NCI-H446 treated with DMSO at 0.1 percent for 48 hours (cell line): ENCODE data around the gene VPS37B.
"Not testable (repeated sequence)": the region's sequence is repeated elsewhere in the genome, so short reads cannot be mapped to it uniquely, and the experiment has no call there.

Source experiments
- DNase-seq: peaks from one replicate; lab custom pipeline; 2025; lab: John Stamatoyannopoulos, UW

The VPS37B gene

DNA sequence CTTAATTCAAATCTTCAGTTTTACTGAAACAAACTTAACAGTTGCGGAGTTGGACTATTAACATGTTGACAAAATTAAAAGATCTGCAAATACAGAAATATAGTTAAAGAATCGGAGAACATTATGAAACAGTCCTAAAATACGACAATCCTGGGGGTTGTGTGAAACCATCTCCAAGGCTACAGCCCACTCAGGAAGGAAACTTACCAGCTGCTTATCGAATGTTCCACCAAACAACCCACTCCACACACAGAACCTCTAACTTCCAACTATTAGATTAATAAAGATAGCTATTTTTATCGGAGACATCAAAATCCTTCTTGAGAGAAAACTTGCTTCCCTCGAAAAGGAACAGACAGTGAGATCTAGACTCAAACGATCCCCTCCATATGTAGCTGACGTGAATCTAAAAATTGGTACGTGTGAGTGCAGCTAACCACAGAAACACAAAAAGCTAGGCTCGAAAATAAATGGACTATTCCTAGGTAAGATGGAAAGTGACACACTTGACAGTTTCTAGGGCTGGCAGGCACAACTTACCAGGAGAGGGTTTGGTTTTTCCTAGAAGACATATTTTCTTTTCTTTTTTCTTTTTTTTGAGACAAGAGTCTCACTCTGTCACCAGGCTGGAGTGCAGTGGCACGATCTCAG lies 12.9 kb downstream of the VPS37B start:
- DNase-seq: no peak

DNA sequence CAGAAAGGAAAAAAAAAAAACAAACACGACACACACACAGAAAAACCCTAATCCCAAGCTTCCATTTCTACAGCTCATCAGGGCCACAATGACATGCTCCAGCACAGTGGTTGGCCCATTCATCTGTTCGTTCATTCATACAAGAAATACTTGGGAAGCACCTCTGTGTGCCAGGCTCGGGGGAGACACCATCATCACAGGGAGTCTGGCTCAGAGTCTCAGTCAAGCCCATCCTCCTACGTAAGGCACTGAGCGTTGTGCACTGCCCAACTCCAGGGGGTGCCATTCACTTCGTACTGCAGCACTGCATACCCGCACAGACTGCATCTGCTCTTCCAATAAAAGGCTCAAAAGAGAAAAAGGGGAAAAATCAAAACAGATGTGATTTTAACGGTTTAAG lies 15.3 kb downstream of the VPS37B start:
- DNase-seq: peak; percentile 43

DNA sequence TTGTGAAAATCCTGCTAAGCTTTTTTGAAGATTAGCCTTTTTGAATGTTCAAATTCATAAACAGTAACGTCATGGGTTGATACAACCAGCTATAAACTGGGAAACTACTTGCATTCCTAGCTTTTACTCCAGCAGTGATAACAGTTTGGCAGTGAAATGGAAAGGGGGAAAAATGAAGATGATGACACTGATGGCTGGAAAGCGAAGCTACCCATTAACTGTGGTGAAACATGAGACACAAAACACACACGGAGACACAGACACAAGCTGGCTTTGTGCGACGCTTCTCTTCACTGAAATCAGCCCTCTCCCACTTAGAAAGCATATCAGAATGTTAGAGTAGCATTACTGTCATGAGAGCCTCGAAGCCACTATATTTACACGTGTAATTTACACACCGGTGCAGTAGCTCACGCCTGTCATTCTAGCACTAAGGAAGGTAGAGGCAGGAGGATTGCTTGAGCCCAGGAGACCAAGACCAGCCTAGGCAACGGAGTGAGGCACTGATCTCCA lies 15.7 kb downstream of the VPS37B start:
- DNase-seq: no peak

DNA sequence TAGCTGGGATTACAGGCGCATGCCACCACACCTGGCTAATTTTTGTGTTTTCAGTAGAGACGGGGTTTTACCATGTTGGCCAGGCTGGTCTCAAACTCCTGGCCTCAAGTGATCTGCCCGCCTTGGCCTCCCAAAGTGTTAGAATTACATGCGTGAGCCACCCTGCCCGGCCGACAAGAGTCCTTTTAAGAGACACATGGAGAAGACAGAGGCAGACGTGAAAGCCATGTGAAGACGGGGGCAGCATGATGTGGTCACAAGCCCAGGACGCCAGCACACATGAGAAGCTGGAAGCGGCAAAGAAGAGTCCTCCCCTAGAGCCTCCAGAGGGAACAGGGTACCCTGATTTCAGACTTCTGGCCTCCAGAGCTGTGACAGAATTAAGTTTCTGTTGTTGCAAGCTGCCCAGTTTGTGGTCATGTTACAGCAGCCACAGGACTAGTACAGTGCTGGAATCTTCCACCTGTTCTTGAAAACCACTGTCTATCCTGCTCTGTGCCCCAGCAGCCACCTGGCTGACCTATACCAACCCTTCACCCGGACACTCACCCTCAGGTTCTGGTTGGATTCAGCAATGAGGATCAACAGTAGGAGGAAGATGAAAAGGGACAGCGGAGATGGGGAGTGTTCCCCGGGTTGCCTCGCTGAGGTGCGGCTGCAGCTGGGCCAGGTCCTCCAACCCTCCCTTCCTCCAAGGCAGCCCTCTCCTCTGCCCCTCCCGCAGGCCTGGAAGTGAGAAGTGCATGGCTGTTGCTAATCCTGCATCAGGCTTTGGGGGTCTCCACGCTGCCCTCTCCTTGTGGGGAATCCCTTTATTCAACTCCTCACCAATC lies 16.9 kb downstream of the VPS37B start:
- DNase-seq: no peak

DNA sequence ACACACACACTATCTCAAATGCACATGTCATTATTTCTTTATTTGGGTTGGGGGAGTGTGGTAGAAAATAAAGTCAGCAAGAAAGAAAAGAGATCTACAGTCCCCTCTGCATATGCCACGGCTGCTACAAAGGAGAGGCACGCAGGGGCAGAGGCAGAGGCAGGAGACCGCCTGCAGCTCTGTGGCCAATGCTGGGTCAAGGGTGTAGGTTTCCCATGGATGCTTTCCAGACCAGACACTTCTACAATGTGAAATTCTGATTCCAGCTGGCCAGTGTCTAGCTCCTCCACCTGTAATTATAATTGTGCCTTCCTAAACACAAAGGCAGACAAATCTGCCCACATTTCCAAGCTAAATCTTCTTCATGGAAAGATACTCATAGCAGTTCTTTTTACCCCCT lies 19.2 kb downstream of the VPS37B start:
- DNase-seq: no peak

DNA sequence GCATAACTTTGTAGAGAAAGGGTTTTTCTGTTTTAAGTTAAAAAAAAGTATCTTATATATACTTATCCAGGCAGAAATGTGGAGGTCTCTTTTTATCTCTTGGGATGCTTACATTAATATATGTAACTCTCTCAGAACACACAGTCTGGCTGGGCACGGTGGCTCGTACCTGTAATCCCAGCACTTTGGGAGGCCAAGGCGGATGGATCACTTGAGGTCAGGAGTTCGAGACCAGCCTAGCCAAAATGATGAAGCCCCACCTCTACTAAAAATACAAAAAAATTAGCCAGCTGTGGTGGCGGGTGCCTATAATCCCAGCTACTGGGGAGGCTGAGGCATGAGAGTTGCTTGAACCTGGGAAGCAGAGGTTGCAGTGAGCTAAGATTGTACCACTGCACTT lies 19.6 kb downstream of the VPS37B start:
- DNase-seq: not testable (repeated sequence)

- DNase-seq: no peak
These were observed 20.2 kb downstream of the VPS37B start for GRCh38 chr12:122875590-122876220.

- no peak for DNase-seq
These were observed 21.8 kb downstream of the VPS37B start for GRCh38 chr12:122874081-122874480.

- DNase-seq: no peak
These were observed 22.4 kb downstream of the VPS37B start for GRCh38 chr12:122873540-122873939.

DNA sequence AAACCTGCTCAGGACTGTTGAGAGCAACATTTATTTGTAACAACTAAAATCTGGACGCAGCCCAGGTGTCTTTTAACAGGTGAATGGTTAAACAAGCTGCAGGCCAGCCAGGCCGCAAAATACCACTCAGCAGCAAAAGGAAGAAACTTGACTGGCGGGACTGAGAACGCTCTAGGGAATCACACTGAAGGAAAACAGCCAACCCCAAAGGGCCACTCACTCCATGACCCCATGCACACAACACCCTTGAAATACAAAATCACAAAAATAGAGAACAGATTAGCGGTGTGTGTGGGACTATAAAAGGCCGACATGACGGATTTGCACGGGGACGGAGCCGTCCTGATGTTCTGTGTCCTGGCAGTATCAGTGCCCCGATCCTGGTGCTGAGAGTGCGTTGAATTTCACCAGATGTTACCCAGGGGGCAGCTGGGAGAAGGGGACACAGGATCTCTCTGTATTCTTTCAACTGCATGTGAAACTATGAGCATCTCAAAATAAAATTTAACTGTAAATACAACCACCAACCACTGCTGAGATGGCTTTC lies 23.0 kb downstream of the VPS37B start:
- no peak for DNase-seq

DNA sequence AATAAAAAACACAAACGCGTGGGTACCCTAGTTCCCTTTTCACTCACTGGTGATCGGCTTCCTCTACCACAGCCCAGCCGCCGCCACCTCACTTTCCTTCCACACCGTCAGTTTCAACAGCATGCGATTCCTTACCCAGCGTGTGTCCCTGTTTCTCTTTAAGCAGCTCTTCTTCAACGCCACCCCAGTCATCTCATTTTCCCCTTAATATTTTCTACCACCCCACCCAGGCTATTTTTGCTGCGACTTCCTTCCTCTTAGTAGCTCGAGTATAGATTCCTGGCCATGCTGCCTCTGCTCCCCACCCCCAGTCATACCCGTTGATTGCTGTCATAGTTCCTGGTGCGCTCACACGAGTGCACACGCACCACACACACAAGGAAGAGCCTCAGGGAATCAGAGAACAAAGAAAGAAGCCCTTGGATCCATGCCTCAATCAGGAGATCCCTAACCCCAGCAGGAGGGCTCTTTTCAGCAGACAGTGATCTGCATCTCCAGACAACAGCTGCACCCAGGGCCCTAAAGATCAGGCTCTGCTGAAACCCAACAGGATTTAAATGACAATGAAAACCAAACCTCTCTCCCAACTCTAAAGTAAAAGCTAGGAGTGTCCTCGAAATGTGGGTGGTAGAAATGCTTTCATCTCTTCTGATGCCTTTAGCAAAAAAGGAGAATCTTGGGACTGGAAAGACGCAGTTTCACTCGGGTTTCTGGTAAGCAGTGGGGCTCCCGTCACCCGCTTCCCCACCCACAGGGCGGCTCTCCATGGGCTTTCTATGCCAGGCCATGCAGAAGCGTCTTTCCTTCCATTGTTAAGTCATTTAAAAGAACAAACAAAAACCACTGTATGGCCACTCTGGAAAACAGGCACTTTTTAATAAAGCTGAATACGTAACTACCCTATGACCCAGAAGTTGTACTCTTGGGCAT lies 23.8 kb downstream of the VPS37B start:
- DNase-seq: peak; percentile 18

DNA sequence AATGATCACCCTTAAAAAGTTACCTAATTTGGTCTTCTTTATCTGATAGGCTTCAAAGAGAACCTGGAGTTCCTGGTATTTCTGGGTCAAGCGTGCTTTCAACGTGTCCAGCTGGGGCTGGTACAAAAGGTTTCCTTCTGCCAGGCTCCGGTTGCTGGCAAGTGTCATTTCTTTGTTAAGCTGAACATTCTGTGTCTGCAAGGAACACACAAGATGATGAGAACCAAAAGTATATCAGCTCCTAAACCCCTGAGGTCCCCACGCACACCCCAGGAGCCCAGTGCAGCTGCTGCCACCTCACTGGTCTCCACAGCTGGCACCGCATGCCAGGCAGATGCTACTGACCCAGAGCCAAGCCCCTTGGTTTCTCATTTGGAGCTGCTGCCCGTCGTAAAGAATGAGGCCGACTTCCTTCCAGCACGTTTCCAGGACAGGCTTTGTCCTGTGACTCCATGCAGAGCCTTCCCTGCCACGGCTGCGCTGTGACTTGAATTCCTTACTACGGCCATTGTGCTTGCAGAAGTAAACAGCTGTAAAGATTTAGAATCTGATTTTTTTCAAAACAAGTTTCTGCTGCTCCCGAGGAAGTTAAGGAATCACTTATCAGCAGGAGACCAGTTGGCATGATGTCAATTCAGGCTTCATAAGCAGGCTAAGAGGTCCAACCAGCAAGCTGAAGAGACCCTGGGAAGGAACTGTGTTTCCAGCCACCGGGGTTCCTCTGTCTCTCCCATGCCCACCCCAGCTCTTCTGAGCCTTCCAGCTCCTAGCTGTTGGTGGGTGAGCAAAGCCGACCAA lies 24.9 kb downstream of the VPS37B start:
- no peak for DNase-seq

DNA sequence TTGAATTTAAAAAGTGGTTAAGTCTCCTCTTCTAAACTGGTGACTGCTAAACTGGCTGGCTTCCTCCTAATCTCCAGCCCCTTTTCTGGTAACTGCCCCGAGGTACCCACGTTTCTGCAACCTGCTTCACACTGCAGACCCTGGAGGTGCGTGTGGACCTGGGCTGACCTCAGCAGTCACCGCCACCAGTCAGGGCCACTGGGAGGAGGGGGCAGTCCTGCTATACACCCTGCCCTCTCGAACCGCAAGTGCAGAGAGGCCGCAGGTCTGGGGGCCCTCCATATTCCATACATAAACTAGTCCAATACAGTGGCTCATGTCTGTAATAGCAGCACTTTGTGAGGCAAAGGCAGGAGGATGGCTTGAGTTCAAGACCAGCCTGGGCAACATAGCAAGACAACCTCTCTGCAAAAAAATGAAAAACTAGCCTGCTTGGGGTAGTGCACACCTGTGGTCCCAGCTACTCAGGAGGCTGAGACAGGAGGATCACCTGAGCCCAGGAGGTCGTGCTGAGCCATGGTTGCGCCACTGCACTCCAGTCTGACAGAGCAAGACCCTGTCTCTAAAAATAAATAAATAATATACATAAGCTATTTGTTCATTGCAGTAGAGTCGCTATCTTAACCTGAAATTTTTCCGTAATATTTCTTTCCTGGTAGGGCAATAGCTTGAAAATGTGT lies 25.6 kb downstream of the VPS37B start:
- no peak for DNase-seq

GRCh38 chr12:122869207-122869973 lies 26.5 kb downstream of the VPS37B start:
- no peak for DNase-seq

DNA sequence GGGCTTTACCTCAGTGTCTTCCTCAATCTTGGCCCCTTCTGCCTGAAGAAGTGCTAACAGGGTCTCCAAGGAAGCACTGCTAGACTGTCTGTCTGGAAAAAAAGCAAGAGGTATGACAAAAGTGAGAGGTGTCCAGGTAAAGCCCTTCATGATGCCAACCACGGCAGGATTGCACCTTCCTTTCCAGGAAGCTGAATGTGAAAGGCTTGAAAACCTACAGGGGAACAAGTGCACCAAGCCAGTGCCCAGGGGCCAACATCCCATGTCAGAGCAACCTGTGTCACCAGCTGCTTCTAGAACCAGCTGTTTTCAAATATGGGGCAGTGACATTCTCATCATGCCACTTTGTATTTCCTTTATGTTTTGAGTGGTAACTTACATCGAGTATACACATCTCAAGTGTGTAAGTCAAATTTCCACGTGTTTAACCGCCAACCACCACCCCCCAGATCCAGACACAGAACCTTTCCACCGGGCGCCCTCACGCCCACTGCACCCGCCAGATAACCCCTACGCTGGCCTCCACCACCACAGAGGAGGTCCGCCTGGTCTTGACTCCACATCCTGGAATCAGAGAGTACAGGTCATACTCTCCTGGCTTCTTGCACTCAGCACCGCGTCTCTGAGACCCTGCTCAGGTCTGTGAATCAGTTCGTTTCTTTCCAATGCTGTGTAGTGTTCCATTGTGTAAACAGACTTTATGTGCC lies 27.3 kb downstream of the VPS37B start:
- no peak for DNase-seq

DNA sequence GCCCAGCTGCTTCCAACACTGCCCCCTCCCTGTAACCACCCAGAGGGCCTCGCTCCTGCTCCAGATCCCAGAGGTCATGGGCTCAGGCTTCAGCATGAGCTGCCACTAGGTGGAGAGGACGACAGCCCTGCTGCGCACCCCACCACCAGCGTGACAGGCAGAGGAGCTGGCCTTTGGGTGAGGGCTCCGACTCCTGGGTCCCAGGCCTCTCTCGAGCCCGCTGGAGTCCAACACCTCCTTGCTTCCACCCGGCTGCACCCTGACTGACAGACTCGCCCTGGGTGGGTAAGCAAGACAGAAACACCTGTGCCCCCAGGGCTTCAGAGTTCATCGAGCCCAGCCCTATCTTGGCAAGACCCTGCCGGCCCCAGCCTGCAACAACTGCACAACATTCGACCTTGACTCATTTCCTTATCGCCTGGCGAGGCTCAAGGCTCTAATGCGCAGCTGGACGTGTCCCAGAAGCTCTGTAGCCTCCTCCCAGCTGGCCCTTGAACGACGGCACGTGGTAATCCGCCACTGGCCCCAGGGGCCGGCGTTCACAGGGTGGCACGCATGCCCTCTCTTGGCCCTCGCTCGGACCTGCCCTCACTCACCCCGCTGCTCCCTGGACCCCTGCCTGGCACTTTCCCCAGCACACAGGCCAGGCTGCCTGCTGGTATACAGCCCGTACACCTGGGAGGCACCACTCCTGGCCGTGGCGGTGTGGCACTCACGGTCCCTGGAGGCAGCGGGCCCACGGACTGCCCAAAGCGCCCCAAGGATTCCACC lies 28.0 kb downstream of the VPS37B start:
- DNase-seq: no peak

DNA sequence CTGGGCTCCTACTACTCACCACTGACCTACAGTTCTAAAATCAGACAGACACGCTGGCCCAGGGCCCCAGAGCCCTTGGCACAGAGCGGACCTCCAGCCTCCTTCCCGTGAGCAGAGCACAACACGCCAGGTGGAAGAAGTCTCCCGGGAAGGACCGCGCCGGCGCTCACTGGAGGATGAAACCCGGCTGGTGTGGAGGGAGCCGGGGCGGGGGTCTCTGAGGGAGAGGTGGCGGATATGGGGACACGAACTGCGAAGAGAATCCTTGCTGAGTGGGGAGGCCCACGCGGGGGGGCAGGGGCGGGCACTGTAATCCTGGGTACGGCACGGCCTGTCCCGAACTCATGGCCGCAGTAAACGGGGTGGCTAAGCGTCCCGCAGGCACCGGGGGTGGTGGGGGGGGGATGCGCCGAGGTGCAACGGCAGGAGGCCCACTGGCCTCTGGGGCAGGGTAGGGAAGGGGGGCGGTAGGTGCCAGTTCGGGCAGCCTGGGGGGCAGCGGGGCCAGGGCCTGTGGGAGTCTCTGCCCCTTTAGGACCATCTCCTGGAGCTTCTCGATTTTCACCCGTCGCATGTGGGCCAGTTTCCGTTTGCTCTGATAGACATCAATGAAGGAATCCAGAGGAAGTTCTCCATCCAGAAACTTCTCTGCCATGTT lies 28.8 kb downstream of the VPS37B start:
- DNase-seq: no peak
